GM12873 (cell line): ENCODE measurements around the gene CRX.

ENCODE experiments used
- CTCF ChIP-seq: IDR thresholded peaks from 2 replicates; pipeline ENCODE4 v1.5.1; 2012; ENCODE audit warnings: low read depth, mild to moderate bottlenecking, moderate library complexity, low read length, control low read depth; ENCODE audit not compliant: insufficient read depth; ENCODE audit errors: missing control alignments

CRX gene

DNA sequence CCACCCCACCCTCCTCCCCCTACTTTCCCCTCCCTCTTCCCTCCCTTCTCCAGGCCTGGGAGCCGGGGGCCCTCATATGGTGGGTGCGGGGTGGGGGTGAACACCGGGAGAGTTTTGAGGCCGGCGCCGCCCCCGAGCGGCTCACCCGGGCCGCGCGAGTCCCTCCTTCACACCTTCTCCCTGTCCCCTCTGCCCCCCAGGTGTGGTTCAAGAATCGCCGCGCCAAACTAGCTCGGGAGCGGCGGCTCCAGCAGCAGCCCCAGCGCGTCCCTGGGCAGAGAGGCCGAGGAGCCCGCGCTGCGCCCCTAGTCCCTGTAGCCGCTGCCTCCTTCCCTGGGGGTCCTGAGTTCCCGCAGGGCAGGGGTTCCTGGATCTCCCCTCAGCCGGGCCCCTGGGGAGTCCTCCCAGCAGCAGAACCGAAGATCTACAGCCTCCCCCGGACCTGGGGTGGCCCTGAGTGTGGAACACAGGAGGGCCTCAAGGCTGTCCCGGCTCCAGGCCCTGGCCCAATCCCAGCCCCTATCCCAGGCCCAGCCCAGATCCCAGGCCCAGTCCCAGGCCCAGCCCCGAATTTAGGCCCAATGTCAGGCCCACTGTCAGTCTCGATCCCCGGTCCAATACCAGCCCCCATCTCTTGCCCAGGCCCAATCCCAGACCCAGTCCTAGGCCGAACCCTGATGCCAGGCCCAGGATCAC, 39.0 kb downstream of the CRX start:
- no peak for TF ChIP-seq CTCF

DNA sequence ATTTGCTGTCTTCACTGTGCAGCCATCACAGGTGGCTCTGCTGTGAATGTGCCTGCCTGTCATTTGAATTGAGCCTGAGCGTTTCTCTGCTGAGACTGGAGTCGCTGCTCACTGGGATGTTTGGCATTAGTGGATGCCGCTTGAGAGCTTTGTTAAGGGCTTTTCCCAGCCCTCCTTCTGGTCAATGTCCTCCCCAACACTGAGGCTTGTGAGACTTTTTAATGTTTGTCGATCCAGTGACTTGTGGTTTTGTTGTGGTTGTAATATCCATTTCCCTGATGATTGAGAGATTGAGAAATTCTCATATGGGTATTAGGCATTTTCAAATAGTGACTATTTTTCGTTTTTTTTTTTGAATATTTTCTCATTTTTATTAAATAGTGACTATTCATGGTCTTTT, 39.9 kb downstream of the CRX start:
- TF ChIP-seq CTCF: no peak

- TF ChIP-seq CTCF: peak; percentile 93
Observed at GRCh38 chr19:47863514-47863936, 41.8 kb downstream of the CRX start.

GRCh38 chr19:47865166-47865565, 43.4 kb downstream of the CRX start:
- TF ChIP-seq CTCF: no peak

DNA sequence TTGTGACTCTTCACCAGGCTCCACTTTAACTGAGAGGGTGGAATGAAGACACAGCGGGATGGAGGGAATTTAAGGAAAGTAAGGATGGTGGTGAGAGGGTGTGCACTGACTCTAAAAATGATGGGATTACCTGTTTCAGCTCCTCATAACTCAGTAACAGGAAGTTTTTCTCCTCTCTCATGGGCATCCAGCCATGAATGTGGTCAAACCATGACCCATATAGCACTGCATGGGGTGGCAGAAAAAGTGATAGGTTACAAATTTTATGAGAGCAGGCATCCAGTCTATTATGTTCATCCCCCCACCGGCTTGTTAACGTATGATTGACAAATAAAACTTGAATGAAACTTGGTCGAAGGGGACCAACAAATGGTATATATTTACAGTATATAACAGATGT, 57.2 kb downstream of the CRX start:
- TF ChIP-seq CTCF: no peak

- TF ChIP-seq CTCF: no peak
Observed at GRCh38 chr19:47881757-47882156, 60.0 kb downstream of the CRX start.

- TF ChIP-seq CTCF: no peak
Observed at GRCh38 chr19:47882890-47883289, 61.2 kb downstream of the CRX start.
